Stimulated activated CD4-positive, alpha-beta T cell treated with anti-CD3 and anti-CD28 coated beads, Interleukin-1b, Interleukin-23, amount 100 ng/mL, for 4 hours (primary cell): ENCODE data around the gene FTCD.
"Not testable (repeated sequence)": the region's sequence is repeated elsewhere in the genome, so short reads cannot be mapped to it uniquely, and the experiment has no call there.

Source experiments
- DNase-seq, 2 donors: peaks; one replicate each; pipeline ENCODE4 v3.0.0-alpha.2; 2020; ENCODE audit warnings: low read depth in 2 of 2

Gene FTCD

DNA sequence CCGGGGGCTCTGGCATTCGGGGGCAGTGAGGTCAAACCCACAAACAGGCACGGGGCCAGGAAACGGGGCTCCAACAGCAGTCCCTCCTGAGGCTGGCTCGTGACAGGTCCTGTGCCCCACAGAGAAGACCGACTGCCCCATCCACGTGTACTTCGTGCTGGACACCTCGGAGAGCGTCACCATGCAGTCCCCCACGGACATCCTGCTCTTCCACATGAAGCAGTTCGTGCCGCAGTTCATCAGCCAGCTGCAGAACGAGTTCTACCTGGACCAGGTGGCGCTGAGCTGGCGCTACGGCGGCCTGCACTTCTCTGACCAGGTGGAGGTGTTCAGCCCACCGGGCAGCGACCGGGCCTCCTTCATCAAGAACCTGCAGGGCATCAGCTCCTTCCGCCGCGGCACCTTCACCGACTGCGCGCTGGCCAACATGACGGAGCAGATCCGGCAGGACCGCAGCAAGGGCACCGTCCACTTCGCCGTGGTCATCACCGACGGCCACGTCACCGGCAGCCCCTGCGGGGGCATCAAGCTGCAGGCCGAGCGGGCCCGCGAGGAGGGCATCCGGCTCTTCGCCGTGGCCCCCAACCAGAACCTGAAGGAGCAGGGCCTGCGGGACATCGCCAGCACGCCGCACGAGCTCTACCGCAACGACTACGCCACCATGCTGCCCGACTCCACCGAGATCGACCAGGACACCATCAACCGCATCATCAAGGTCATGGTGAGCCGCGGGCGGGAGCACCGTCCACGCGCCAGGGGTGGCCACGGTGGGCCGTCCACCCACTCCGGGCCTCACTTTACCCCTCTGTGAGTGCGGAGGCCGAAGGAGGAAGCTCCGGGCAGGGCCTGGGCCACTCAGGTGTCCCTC lies 43.3 kb downstream of the FTCD start:
- no peak for DNase-seq

DNA sequence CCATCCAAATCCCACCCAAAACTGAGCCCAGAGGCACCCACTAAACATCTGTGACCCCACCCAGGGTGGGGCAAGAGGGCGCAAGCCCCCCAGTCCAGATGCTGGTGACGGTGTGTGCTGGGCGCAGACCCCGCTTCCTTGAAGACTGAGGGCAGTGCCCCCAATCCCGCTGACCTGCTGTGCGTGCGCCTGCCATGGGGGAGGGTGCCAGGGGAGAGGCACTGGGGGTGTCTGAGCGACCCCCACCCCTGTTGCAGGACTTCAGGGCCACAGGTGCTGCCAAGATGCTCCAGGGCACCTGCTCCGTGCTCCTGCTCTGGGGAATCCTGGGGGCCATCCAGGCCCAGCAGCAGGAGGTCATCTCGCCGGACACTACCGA lies 44.2 kb downstream of the FTCD start:
- no peak for DNase-seq

DNA sequence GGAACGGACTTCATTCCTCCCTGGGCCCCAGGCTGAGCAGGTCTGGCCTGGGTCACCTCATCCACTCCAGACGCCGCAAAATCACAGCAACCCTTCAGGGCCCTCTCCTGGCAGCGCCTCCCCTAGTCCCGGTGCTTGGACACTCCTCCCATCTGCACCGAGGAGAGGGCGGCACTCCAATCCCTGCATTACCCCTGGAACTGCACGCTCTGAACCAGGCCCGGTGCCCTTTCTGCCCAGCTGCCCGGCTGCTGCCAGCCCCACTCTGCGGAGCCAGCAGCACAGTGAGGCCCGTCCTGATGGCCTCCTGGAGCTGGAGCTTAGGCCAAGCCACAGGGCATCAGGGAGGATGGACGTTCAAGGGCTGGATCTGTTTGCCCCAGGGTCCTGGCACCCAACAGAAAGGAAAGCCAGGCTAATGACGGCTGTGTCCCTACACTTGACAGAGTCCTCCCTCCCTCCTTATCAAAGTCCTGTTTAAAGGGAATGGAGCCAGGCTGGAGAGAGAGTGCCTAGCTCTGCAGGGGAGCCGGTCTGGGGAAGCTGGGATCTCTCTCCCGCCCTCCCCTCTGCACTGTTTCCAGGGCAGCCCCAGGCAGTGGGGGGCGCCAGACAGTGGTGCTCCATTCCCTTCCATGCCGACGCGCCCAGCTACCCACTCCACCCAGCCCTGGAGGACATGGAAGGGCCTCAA lies 44.7 kb downstream of the FTCD start:
- DNase-seq = no peak

DNA sequence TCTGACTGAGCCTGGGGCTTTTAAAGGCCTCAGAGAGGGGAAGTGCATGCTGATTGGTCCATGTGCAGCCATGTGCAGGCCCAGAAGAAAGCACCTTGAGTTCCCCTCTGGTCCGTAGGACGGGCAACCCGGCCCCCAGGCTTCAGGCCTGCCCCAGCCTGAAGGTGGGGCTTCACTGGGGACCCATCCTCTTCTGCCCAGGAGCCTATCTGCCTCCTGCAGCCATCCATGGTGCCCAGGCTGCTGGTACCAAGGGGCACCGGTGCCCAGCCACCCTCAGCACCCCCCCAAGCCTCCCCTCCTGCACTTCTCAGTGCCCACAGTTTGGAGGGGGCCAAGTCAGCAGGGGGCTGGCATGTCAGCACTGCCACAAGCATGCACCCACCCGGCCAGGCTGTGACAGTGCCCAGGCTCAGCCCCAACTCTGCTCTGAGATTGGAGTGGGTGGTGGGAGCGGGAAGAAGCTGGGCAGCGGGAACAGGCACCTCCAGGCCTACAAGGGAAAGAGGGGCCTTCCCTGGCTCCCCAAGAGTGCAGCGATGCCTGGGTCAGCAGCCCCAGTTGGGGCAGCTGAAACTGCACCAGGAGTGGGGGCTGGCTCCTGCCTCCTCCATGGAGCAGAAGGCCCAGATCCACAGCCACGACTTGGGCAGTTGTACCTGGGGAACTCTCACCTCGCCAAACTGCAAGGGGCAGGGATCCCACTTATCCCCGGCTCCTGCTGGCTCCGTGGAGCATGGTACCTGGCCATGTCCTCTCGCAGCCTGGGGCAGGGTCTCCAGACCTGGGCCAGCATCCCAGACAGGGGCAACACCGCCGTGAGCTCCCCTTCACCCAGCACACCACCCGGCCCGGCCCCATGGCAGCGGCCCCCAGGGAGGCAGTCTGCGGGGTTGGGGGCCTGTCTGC lies 45.8 kb downstream of the FTCD start:
- no peak for DNase-seq

DNA sequence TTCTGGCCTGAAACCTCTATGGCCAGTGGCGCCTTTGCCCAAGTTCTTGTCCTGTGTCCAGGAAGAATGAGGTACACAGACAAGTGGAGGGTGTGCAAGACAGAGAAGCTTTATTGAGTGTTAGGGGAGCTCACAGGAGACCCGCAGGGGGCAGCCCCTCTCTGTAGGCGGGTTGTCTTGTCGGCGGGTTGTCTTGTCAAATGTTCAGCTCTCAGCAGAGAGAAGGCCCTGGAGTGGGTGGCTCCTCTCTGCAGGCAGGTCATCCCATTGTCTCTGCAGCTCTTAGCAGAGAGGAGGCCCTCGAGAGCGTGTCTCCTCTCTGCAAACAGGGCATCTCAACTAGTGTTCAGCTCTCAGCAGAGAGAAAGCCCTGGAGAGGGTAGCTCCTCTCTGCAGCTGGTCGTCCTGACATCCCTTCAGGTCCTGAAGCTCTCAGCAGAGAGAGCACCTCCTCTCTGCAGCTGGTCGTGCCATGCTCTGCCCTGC lies 46.5 kb downstream of the FTCD start:
- DNase-seq = no peak

DNA sequence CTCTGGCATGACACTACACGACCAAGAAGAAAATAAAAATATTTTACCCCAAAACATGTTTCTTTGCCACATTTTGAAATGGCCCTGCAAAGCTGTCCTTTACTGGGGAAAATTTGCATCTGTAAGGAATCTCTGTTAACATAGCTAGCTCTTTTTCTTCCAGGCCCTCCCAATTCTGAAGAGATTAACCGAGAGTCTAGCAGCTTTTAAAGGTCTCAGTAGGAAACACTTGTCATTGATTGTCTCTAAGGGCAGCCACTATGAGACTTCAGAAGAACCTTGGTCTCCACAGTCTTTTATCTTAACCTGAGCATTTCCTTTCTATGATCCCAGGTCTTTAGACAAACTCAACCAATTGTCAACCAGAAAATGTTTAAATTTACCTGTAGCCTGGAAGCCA lies 48.0 kb downstream of the FTCD start:
- not testable (repeated sequence) for DNase-seq

DNA sequence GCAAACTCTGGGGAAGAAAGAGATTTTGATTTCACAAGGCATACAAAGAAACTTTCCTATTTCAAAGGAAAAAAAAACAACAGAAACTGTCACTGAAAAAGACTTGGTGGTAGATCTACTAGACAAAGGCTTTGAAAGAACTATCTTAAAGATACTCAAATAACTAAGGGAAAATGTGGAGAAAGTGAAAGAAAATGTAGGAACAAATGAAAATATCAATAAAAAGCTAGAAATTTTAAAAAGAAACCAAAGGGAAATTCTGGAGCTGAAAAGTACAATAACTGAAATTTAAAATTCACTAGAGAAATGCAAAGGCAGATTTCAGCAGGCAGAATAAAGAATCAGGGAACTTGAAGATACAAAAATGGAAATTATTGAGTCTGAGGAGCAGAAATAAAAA lies 51.3 kb downstream of the FTCD start:
- no peak for DNase-seq

DNA sequence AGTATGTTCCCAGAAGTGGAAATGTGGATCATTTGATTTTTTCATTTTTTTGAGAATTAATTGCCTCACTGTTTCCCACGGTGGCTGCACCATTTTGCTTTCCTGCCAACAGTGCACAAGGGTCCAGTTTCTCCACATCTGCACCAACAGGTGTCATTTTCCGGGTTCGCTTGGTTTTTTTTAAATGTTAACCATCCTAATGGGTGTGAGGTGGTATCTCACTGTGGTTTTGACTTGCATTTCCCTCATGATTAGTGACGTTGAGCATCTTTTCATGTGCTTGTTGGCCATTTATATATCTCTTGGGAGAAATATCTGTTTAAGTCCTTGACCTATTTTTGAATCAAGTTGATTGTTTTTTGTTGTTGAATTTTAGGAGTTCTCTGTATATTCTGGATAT lies 54.5 kb downstream of the FTCD start:
- DNase-seq = no peak

DNA sequence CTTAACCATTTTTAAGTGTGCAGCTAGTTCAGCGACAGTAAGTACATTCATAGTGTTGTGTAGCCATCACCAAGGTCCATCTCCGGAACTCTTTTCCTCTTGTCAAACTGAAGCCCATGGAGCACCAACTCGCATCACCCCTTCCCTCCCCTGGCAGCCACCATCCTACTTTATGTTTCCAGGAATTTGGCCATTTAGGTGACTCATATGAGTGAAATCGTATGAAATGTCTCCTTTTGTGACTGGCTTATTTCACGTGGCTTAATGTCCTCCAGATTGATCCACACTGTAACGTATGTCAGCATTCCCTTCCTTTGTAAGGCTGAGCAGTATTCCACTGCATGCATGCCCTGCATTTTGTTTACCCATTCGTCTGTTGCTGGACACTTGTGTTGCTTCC lies 55.0 kb downstream of the FTCD start:
- DNase-seq = no peak

DNA sequence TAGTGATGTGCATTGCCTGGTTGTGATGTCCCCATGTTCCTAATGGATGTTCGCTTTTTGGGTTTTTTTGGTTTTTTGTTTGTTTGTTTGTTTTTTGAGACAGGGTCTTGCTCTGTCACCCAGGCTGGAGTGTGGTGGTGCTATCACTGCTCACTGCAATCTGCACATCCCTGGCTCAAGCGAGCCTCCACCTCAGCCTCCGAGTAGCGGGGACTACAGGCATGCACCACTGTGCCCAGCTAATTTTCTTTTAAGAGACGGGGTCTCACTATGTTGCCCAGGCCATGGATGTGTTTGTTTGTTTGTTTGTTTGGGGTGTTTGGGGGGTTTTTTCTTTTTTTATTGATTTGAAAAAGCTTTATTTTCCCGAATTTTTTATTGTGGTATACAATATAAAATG lies 55.4 kb downstream of the FTCD start:
- DNase-seq = no peak

DNA sequence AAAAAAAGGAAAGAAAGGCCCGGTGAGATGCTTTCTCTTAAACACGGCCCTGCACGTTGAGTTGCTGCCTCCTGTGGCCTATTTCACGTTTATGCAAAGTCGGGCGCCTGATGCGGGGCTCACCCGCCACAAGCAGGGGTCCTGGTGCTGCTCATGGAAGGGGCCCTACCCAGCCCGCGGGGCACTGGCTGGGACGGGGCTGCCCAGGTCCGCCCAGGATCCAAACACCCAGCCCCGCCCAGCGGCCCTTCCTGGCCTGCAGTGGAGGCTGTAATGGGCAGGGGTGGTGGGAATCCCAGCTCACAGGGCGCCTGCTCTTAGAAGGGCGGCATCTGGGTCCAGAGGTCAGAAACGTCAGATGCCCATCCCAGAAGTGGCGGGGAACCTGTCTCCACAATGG lies 55.9 kb downstream of the FTCD start:
- DNase-seq = no peak

DNA sequence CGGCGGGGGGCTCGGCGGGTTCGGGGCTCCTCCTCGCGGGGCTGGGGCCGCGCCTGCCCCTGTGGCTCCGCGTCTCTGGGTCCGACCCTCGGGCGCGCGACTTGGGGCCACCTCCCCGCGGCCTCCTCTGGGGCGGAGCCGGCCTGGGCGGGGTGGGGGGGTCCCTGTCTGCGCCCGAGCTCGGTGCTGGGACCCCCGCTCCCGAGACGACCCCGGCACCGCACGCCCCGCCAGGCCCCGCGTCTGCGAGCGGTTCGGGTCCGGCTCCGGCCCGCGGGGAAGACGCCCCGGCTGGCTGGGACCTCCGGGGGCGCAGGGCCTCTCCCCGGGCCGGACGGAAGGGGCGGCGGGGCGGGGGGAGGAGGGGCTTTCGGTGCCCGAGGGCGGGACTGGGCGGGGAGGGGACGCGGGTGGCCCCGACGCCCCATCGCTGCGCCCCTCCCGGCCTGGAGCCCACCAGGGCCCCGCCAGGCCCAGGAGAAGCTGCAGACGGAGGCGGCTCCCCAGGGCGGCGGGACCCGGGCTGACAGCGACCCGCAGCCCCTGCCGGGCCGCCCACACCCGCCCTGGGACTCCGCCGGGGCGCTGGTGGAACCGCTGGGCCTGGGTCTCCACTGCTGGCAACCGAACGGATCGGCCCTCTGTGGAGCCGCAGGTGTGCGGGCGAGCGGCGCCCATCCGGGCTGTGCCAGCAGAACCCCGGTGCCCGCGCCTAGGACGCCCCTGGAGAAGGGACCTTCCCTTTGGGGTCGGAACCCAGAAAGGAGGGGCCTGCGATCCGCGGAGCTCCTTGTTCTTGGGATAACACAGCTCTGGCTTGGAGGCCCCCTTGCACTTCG lies 56.9 kb downstream of the FTCD start:
- peak in 1 of 2 donors; percentile 9 for DNase-seq

DNA sequence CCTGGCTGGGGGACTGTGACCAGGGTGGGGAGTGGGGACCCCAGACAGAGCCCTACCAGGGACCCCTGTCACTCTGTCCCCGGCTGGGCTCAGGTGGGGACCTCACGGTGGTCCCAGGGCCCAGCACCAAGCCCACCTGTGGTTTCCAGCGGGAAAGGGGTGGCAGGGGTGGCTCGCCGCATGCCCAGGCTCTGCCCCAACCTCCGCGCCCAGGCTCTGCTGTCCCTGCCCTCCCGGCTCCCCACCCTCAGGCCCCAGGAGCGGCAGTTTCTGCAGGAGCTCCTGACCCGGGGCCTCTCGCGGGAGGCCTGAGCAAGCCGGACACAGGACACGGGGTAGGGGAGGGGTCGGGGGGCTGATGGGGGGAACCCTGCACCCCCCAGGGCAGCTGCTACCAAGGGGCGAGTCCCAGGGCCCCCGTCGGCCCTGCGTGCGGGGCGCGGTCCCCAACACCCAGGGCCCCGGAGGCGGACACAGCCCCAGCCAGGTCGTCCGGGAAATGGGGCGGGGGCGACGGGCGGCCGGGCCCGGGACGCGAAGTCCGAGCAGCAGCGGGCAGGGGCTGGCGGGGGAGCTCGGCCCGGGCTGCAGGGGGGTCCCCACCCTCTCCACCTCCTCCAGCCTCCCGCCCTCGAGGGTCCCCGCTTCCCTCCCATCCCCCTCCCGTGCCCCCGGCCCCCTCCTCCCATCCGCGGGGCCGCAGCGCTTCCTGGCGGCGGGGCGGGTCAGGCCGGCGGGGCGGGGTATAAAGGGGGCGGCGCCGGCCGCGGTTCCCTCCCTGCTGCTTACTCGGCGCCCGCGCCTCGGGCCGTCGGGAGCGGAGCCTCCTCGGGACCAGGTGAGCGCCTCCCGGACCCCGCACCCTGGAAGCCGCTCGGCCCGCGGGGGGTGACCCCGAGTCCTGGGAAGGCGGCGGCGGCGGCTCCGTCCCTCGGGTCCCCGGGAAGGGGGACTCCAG lies 57.8 kb downstream of the FTCD start, which contains the start of gene COL6A2:
Gene COL6A2, plus strand, starts transcription at position 777 of the 958 bp plus-strand sequence.
- DNase-seq = peak; percentile 38 to 58

DNA sequence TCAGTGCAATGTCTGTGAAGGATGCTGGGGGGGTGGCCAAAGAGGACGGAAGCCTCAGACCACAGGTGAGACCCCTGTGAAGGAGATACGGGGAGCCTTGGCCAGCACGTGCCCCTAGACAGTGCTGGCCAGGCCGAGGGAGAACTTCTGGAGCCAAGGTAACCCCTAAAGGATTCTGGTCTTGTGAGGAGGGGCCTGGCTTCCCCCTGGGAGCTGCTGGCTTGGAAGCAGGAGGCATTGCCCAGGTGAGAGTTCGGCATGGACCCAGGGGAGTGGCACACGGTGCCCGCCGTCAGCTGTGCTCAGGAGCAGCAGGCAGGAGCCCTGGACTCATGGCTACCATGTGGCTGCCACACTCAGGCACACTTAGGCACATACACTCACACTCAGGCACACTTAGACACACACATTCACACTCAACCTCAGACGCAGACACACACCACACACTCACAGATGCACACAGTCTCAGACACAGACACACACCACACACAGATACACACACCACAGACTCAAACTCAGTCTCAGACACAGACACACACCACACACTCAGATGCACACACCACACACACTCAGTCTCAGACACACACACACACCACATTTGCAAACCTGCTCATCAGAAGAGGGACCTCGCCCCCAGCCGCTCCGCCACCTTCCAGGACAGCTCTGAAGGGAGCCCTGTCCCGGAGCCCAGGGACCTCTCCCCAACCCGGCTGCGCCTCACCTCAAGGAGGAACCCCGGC lies 58.6 kb downstream of the FTCD start:
- no peak for DNase-seq

DNA sequence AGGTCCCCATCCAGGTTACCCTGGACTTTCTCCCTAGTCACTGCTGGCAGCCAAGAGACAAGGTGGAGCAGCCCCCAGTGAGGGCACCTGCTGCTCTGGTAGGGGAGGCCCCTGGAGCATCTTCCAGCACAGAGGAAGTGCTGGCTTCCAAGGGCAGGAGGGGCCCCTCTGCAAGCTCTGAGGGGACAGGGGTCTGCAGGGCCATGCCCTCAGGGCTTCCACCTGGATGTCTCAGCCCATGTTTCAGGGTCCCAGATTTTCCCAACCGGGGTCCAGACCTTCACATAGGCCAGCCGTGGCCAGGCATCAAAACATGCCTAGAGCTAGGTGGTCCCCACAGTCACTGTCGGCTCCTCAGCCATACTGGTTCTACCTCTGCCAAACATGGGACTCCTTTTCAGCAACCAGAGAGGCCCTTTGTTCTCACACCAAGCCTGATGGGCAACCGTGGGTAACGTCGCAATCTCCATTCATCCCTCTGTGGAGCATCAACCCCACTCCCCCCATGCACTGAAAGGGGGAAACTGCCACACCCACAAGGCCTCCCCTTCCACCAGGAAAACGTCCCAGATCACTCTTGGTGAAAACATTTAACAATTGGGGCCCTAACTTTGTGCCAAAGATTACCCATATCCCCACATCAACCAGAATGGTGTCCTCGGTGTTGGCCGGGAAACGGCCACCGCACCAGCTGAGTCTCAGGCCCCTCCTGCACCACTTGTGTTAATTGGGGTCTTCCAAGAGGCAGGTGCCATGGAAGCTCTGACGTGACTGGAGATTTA lies 59.4 kb downstream of the FTCD start:
- DNase-seq = no peak

DNA sequence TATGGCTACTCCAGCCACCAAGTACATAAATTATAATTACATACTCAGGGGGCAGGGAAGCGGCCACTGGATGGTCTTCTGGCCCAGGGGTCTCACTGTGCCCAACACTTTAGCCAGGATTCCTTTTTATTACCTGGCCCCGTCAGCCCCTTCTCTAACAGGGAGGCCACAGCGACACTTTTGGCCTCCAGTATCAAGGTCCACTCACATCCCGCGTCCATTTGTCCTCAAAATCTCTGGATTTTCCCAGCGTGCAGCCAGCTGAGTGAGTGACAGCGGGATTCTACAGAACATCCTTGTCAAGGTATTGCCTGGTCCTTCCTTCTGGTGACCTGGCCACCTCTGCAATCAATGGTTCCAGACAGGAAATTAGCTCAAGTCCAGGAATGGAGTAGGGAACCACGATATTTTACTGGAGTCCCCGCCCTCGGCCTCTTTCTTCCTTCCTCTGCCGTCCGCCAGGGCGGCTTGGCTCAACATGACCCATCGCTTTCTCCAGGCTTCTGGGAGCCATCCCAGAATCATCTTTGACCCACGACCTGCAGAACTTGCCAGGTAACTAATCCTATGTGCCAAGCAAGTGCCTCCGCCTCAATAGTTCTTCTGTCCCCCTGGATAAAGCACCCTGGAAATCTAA lies 60.2 kb downstream of the FTCD start:
- no peak for DNase-seq

DNA sequence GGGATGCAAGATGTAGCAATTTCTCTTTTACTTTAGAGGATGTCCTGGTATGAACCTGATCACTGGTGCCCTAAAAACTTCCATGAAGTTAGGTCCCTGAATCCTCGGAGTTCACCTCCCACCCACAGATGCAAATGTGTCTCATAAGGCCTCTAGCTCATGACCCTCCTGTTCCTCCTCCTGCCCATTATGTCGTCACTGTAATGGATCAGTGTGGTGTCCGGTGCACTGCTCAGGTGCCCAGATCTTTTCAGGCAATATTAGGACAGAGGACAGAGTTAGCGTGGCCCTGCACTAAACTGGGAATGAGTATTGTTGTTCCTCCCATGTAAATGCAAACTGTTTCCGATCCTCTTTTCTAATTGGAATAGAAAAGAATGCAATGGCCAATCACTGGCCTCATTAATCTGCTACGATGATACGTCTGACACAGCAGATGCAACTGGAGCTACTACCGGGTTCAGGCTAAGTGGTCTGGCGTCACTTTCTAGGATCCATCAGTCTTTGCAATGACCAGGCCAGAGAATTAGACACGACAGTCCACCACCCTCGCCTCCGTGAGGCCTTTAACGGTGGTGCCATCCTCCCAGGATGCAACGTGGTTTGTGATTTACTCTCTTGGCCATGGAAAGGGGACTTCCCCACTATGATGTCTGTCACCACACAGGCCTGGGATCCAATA lies 60.8 kb downstream of the FTCD start:
- no peak for DNase-seq
